HG03342 (cell line): ENCODE measurements around the gene CA11.

Experiments used
- ATAC-seq: cut with Tn5 transposase; IDR thresholded peaks from one replicate; pipeline ENCODE4 v1.9.1; 2021; ENCODE audit warnings: mild to moderate bottlenecking, moderate library complexity; ENCODE audit not compliant: unreplicated experiment

The CA11 gene

GRCh38 chr19:48595171-48595570, 50.8 kb downstream of the CA11 start:
- no peak for ATAC-seq

GRCh38 chr19:48591021-48591420, 55.0 kb downstream of the CA11 start:
- ATAC-seq = no peak

- no peak for ATAC-seq
These were observed 57.2 kb downstream of the CA11 start for GRCh38 chr19:48588670-48589401.
